ENCODE measurements around the gene CHN2. TPM values are rescaled to one million over a fixed set of nuclear protein-coding genes. Genes with fewer than 3 reads are reported as not detected.

The CHN2 gene
- total RNA-seq, 1 donor from 2014 or later: 34.2 TPM

Other genes starting within 250 kb of the CHN2 start
- gene TRIL, start 236.4 kb upstream of the CHN2 start, total RNA-seq: 1.6 TPM
- gene CPVL, start 48.2 kb upstream of the CHN2 start, total RNA-seq: 15.6 TPM